Lower lobe of right lung (tissue), 2 donors: ENCODE measurements around the gene NOP14. TPM values are rescaled to one million over a fixed set of nuclear protein-coding genes. Genes with fewer than 3 reads are reported as not detected.

Experiments used
- ATAC-seq, 2 donors: fragments of 200-7000 bp; cut with Tn5 transposase; one replicate each; pipeline ENCODE4 v1.9.1; 2020 to 2022; ENCODE audit warnings: mild to moderate bottlenecking in 2 of 2, moderate library complexity in 2 of 2
- DNase-seq: peaks from one replicate; pipeline ENCODE4 v3.0.0-alpha.2; 2020
- H3K27ac ChIP-seq: fragments of 200-600 bp; one replicate; pipeline ENCODE4 v1.8.0; 2022
- H3K27me3 ChIP-seq: fragments of 200-600 bp; one replicate; pipeline ENCODE4 v1.8.0; 2022; ENCODE audit warnings: low read depth
- H3K36me3 ChIP-seq: fragments of 200-600 bp; one replicate; pipeline ENCODE4 v1.8.0; 2022; ENCODE audit warnings: mild to moderate bottlenecking
- H3K4me1 ChIP-seq: fragments of 200-600 bp; one replicate; pipeline ENCODE4 v1.8.0; 2022
- H3K4me3 ChIP-seq: fragments of 200-600 bp; one replicate; pipeline ENCODE4 v1.8.0; 2022; ENCODE audit warnings: mild to moderate bottlenecking
- H3K9me3 ChIP-seq: fragments of 200-600 bp; one replicate; pipeline ENCODE4 v1.8.0; 2022
- intact Hi-C: fragments of 100-400 bp; cut with DNase I; formaldehyde crosslinking; loops from one replicate; pipeline ENCODE4 v1.11.0; 2022
- total RNA-seq: library from RNA; stranded (reverse); fragmentation: NEBNext Ultra II Directional; extraction: Animal tissue kit (Norgen Biotek cat#: 25700); gene quantifications from one replicate; pipeline ENCODE4 v1.2.1, GENCODE V29; 2021
- TF ChIP-seq, protein P1 (sequence below): fragments of 200-600 bp; IDR thresholded peaks from one replicate; pipeline ENCODE4 v1.8.0; 2022; ENCODE audit warnings: antibody characterized with exemption, mild to moderate bottlenecking
- donor health status: DM: no; HTN: yes; CAD: no; lungs with severe emphysema.

Gene NOP14
- total RNA-seq, 1 donor from 2014 or later: 20.7 TPM

DNA sequence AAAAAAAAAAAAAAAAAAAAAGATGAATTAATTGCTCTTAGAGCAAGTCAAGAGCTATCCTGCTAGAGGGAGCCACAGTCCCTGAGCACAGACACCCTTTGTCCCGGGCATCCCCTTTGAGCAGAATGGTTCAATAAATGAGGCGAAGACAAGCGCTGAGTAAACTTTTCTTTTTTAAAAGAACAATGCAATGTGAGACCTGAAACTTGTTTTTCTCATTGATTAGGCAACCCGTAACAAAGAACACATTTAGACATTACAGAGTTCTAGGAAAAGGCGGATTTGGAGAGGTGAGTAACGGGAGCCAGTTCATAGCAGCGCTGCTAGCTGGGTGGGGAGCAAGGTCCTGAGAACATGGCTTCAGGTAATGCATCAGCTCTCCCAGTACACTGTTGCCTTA, 46.2 kb upstream of the NOP14 start:
- TF ChIP-seq, protein P1, sequence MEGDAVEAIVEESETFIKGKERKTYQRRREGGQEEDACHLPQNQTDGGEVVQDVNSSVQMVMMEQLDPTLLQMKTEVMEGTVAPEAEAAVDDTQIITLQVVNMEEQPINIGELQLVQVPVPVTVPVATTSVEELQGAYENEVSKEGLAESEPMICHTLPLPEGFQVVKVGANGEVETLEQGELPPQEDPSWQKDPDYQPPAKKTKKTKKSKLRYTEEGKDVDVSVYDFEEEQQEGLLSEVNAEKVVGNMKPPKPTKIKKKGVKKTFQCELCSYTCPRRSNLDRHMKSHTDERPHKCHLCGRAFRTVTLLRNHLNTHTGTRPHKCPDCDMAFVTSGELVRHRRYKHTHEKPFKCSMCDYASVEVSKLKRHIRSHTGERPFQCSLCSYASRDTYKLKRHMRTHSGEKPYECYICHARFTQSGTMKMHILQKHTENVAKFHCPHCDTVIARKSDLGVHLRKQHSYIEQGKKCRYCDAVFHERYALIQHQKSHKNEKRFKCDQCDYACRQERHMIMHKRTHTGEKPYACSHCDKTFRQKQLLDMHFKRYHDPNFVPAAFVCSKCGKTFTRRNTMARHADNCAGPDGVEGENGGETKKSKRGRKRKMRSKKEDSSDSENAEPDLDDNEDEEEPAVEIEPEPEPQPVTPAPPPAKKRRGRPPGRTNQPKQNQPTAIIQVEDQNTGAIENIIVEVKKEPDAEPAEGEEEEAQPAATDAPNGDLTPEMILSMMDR: no peak
- no peaks in the 10 kb centered on the region for H3K27me3 ChIP-seq
- intact Hi-C loops: no loop called here
- no peak for ATAC-seq
- H3K9me3 ChIP-seq: no peaks in the 10 kb centered on the region
- H3K36me3 ChIP-seq: no peaks in the 10 kb centered on the region
- no peak overlapping the region for H3K27ac ChIP-seq
- H3K4me3 ChIP-seq: no peak overlapping the region
- no peaks in the 10 kb centered on the region for H3K4me1 ChIP-seq
- no peak for DNase-seq

DNA sequence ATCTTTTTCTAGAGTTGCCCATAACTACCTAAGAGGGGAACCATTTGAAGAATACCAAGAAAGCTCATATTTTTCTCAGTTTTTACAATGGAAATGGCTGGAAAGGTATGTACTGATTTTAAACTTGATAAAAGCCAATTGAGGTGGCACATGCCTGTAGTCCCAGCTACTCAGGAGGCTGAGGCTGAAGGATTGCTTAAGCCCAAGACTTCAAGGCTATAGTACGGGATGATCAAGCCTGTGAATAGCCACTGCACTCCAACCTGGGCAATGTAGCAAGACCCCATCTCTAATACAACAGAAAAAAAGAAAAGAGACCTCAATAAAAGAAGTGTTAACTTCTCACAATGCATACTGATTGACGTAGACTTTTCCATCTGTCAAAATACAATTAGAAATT, 44.5 kb upstream of the NOP14 start:
- Histone ChIP-seq H3K36me3 (no peaks in the 10 kb centered on the region), H3K4me1 (no peaks in the 10 kb centered on the region), H3K4me3 (no peak overlapping the region), H3K9me3 (no peaks in the 10 kb centered on the region), H3K27ac (no peak overlapping the region), H3K27me3 (no peaks in the 10 kb centered on the region)
- ATAC-seq: no peak
- intact Hi-C loops: no loop called here
- DNase-seq: no peak
- TF ChIP-seq, protein P1: no peak

DNA sequence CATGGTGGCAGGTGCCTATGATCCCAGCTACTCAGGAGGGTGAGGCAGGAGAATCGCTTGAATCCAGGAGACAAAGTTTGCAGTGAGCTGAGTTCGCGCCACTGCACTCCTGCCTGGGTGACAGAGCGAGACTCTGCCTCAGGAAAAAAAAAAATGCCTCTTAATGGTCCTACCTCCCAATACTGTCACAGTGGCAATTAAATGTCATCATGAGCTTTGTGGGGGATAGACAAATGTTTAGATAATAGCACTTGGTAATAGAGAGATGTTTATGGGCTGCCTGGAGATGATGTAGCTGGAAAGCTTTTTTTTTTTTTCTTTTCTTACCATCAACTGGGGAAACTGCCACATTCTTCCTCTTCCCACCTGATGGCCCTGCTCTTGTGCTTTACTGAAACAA, 33.2 kb upstream of the NOP14 start:
- no peaks in the 10 kb centered on the region for H3K27me3 ChIP-seq
- no peaks in the 10 kb centered on the region for H3K9me3 ChIP-seq
- TF ChIP-seq, protein P1: no peak
- H3K27ac ChIP-seq: no peak overlapping the region
- no peak for DNase-seq
- intact Hi-C loops: no loop called here
- ATAC-seq: no peak
- no peak overlapping the region for H3K4me3 ChIP-seq
- H3K36me3 ChIP-seq: no peaks in the 10 kb centered on the region
- no peaks in the 10 kb centered on the region for H3K4me1 ChIP-seq

DNA sequence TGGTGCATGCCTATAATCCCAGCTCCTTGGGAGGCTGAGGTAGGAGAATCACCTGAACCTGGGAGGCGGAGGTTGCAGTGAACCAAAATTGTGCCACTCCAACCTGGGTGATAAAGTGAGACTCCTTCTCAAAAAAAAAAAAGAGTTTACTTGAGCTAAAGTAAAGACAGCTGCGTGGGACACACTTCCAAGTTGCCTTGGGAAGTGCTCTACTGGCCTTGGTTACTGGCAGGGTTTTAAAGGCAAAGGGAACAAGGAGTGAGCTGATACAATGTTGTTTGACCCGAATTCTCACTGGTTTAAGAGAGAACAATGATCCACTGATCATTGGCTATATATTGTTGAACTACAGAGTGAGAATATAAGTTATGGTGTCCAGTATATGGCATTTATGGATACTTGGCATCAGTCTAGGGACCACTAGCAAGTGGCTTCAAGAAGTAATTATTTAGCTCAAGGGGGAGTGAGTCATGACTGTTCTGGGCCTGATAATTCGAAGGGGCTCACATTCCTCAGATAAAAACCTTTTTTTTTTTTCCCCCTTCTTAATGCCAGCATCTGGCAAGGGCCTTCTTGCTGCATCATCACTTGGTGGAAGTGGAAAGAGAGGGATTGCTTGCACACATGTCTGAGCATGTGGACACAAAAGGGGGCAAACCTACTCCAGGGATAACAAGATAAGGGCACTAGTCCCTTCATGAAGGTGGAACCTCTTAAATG, 32.5 kb upstream of the NOP14 start:
- ATAC-seq (no peak), DNase-seq (no peak)
- no peak overlapping the region for H3K27ac ChIP-seq
- H3K4me3 ChIP-seq: no peak overlapping the region
- no peaks in the 10 kb centered on the region for H3K9me3 ChIP-seq
- intact Hi-C loops: no loop called here
- TF ChIP-seq, protein P1: no peak
- no peaks in the 10 kb centered on the region for H3K27me3 ChIP-seq
- no peaks in the 10 kb centered on the region for H3K4me1 ChIP-seq
- H3K36me3 ChIP-seq: no peaks in the 10 kb centered on the region

DNA sequence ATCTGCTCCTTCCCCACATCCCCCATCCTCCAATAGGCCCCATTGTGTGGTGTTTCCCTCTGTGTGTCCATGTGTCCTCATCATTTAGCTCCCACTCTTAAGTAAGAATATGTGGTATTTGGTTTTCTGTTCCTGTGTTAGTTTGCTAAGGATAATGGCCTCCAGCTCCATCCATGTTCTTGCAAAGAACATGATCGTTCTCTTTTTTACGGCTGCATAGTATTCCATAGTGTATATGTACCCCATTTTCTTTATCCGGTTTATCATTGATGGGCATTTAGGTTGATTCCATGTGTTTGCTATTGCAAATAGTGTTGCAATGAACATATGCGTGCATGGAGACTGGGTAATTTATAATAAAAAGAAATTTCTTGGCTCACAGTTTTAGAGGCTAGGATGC, 31.7 kb upstream of the NOP14 start:
- DNase-seq: no peak
- no peak overlapping the region for H3K4me3 ChIP-seq
- H3K9me3 ChIP-seq: no peaks in the 10 kb centered on the region
- ATAC-seq: no peak
- intact Hi-C loops: no loop called here
- H3K27me3 ChIP-seq: no peaks in the 10 kb centered on the region
- no peaks in the 10 kb centered on the region for H3K36me3 ChIP-seq
- TF ChIP-seq, protein P1: no peak
- H3K4me1 ChIP-seq: no peaks in the 10 kb centered on the region
- H3K27ac ChIP-seq: no peak overlapping the region
